ENCODE measurements around the gene EPB41L4A.

EPB41L4A gene

DNA sequence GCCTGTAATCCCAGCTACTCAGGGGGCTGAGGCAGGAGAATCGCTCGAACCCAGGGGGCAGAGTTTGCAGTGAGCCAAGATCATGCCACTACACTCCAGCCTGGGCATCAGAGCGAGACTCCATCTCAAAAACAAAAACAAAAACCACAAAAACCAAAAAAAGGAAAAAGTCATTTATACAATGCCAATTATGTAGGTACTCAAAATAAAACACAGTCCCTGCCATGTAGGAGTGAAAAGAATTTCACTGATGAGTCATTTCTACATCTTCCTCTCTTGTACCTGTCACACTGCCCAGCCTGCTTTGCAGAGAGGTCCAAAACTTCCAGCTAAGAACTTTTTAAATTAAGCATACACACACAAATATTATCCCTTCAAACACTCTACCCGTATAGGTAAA is 215.8 kb downstream of the EPB41L4A start:
- H3K27me3 ChIP-seq (ENCODE audit: control insufficient read depth, low read length): peaks cover 24% of the 10 kb centered on the region
- no peak overlapping the region for H3K27ac ChIP-seq (ENCODE audit: low read depth, low read length)

GRCh38 chr5:112202694-112203093 is 216.4 kb downstream of the EPB41L4A start:
- TF ChIP-seq, protein P1, sequence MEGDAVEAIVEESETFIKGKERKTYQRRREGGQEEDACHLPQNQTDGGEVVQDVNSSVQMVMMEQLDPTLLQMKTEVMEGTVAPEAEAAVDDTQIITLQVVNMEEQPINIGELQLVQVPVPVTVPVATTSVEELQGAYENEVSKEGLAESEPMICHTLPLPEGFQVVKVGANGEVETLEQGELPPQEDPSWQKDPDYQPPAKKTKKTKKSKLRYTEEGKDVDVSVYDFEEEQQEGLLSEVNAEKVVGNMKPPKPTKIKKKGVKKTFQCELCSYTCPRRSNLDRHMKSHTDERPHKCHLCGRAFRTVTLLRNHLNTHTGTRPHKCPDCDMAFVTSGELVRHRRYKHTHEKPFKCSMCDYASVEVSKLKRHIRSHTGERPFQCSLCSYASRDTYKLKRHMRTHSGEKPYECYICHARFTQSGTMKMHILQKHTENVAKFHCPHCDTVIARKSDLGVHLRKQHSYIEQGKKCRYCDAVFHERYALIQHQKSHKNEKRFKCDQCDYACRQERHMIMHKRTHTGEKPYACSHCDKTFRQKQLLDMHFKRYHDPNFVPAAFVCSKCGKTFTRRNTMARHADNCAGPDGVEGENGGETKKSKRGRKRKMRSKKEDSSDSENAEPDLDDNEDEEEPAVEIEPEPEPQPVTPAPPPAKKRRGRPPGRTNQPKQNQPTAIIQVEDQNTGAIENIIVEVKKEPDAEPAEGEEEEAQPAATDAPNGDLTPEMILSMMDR (IDR thresholded peaks at IDR 0.05; ENCODE audit: low read depth, low read length, poor library complexity, severe bottlenecking): no peak
- TF ChIP-seq EZH2phosphoT487 (IDR thresholded peaks at IDR 0.05; ENCODE audit: borderline replicate concordance, low read length): no peak
- H3K4me2 ChIP-seq (ENCODE audit: low read length): no peak overlapping the region
- H3K27me3 ChIP-seq (ENCODE audit: control insufficient read depth, low read length): peaks cover 24% of the 10 kb centered on the region
- H3K36me3 ChIP-seq (ENCODE audit: control insufficient read depth, low read length): no peaks in the 10 kb centered on the region
- no peaks in the 10 kb centered on the region for H3K4me1 ChIP-seq (ENCODE audit: control insufficient read depth, low read length)
- H3K4me3 ChIP-seq (ENCODE audit: low read length): no peak overlapping the region
- no peaks in the 10 kb centered on the region for H4K20me1 ChIP-seq (ENCODE audit: control insufficient read depth, insufficient read depth, low read depth, low read length)
- H3K79me2 ChIP-seq (ENCODE audit: control insufficient read depth, low read length): no peaks in the 10 kb centered on the region
- no peaks in the 10 kb centered on the region for H3K9me3 ChIP-seq (ENCODE audit: control insufficient read depth, insufficient read depth, low read length)
- H3K27ac ChIP-seq (ENCODE audit: low read depth, low read length): no peak overlapping the region
- no peaks in the 10 kb centered on the region for H3F3A ChIP-seq (ENCODE audit: control insufficient read depth, insufficient read depth)
- H3K9me2 ChIP-seq (replicated peaks; ENCODE audit: control insufficient read depth, low read length): no peaks in the 10 kb centered on the region; the same call in 1 of the 2 replicates

More for the DNA sequence above, 215.8 kb downstream of the EPB41L4A start:
- Histone ChIP-seq H3K4me2 (ENCODE audit: low read length) (no peak overlapping the region), H3K9me2 (replicated peaks; ENCODE audit: control insufficient read depth, low read length) (no peaks in the 10 kb centered on the region; the same call in 1 of the 2 replicates), H3K4me3 (ENCODE audit: low read length) (no peak overlapping the region), H3K36me3 (ENCODE audit: control insufficient read depth, low read length) (no peaks in the 10 kb centered on the region), H3F3A (ENCODE audit: control insufficient read depth, insufficient read depth) (no peaks in the 10 kb centered on the region), H3K4me1 (ENCODE audit: control insufficient read depth, low read length) (no peaks in the 10 kb centered on the region), H4K20me1 (ENCODE audit: control insufficient read depth, insufficient read depth, low read depth, low read length) (no peaks in the 10 kb centered on the region), H3K79me2 (ENCODE audit: control insufficient read depth, low read length) (no peaks in the 10 kb centered on the region), H3K9me3 (ENCODE audit: control insufficient read depth, insufficient read depth, low read length) (no peaks in the 10 kb centered on the region)
- TF ChIP-seq, protein P1 (IDR thresholded peaks at IDR 0.05; ENCODE audit: low read depth, low read length, poor library complexity, severe bottlenecking): no peak
- no peak for TF ChIP-seq EZH2phosphoT487 (IDR thresholded peaks at IDR 0.05; ENCODE audit: borderline replicate concordance, low read length)

DNA sequence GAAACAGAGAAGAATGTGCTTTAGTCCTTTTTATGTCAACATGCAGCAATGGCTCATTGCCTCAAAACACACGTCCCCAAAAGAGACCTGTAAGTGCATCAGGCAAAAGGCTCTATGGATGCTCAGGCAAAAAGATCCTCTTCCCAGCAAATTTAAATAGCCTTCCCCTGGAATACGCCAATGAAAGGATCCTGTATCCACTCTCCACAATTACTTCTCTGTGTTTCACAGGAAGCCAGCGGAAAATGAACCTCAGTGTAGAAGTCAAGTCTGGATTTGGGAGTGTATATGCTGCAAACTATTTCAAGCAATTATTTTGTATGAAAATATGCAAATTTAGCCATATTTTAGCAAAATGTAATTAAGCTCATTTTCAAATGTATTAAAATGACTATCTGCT is 217.9 kb downstream of the EPB41L4A start:
- H3K27ac ChIP-seq (ENCODE audit: low read depth, low read length): no peak overlapping the region
- no peaks in the 10 kb centered on the region for H3K79me2 ChIP-seq (ENCODE audit: control insufficient read depth, low read length)
- peaks cover 19% of the 10 kb centered on the region for H3K27me3 ChIP-seq (ENCODE audit: control insufficient read depth, low read length)
- H3K36me3 ChIP-seq (ENCODE audit: control insufficient read depth, low read length): no peaks in the 10 kb centered on the region
- no peaks in the 10 kb centered on the region for H3K4me1 ChIP-seq (ENCODE audit: control insufficient read depth, low read length)
- H3K4me2 ChIP-seq (ENCODE audit: low read length): no peak overlapping the region
- TF ChIP-seq, protein P1 (IDR thresholded peaks at IDR 0.05; ENCODE audit: low read depth, low read length, poor library complexity, severe bottlenecking): no peak
- TF ChIP-seq EZH2phosphoT487 (IDR thresholded peaks at IDR 0.05; ENCODE audit: borderline replicate concordance, low read length): no peak
- H4K20me1 ChIP-seq (ENCODE audit: control insufficient read depth, insufficient read depth, low read depth, low read length): no peaks in the 10 kb centered on the region
- H3F3A ChIP-seq (ENCODE audit: control insufficient read depth, insufficient read depth): no peaks in the 10 kb centered on the region
- no peak overlapping the region for H3K4me3 ChIP-seq (ENCODE audit: low read length)
- H3K9me3 ChIP-seq (ENCODE audit: control insufficient read depth, insufficient read depth, low read length): no peaks in the 10 kb centered on the region
- no peaks in the 10 kb centered on the region for H3K9me2 ChIP-seq (replicated peaks; ENCODE audit: control insufficient read depth, low read length)

Data from DOHH2 (cell line).